ENCODE measurements around the gene EFNB1. TPM values are rescaled to one million over a fixed set of nuclear protein-coding genes. Genes with fewer than 3 reads are reported as not detected.

Gene EFNB1
- total RNA-seq, 1 donor from 2014 or later: 43.0 TPM

- TF ChIP-seq, protein P1, sequence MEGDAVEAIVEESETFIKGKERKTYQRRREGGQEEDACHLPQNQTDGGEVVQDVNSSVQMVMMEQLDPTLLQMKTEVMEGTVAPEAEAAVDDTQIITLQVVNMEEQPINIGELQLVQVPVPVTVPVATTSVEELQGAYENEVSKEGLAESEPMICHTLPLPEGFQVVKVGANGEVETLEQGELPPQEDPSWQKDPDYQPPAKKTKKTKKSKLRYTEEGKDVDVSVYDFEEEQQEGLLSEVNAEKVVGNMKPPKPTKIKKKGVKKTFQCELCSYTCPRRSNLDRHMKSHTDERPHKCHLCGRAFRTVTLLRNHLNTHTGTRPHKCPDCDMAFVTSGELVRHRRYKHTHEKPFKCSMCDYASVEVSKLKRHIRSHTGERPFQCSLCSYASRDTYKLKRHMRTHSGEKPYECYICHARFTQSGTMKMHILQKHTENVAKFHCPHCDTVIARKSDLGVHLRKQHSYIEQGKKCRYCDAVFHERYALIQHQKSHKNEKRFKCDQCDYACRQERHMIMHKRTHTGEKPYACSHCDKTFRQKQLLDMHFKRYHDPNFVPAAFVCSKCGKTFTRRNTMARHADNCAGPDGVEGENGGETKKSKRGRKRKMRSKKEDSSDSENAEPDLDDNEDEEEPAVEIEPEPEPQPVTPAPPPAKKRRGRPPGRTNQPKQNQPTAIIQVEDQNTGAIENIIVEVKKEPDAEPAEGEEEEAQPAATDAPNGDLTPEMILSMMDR (IDR thresholded peaks at IDR 0.05): no peak
- TF ChIP-seq POLR2AphosphoS5 (IDR thresholded peaks at IDR 0.05; ENCODE audit: insufficient read depth in 1 of 2, low read depth in 1 of 2) (no peak), POLR2A (IDR thresholded peaks at IDR 0.05) (no peak)
- H3K4me1 ChIP-seq: no peaks in the 10 kb centered on the region
- no peaks in the 10 kb centered on the region for H3K27me3 ChIP-seq
- no peak overlapping the region for H3K27ac ChIP-seq
- H3K4me3 ChIP-seq: no peak overlapping the region
- no peaks in the 10 kb centered on the region for H3K36me3 ChIP-seq
- intact Hi-C loops (cut with DNase I): no loop called here
- no peaks in the 10 kb centered on the region for H3K9me3 ChIP-seq
- no peak for DNase-seq (ENCODE audit: extremely low spot score in 2 of 2)
Measured at GRCh38 chrX:68880846-68881552, 52.2 kb downstream of the EFNB1 start.

GRCh38 chrX:68881911-68882310 lies 53.1 kb downstream of the EFNB1 start:
- no peaks in the 10 kb centered on the region for H3K27me3 ChIP-seq
- H3K27ac ChIP-seq: no peak overlapping the region
- DNase-seq (ENCODE audit: extremely low spot score in 2 of 2): no peak
- H3K36me3 ChIP-seq: no peaks in the 10 kb centered on the region
- H3K4me1 ChIP-seq: no peaks in the 10 kb centered on the region
- intact Hi-C loops (cut with DNase I): no loop called here
- no peaks in the 10 kb centered on the region for H3K9me3 ChIP-seq
- TF ChIP-seq, protein P1 (IDR thresholded peaks at IDR 0.05): no peak
- TF ChIP-seq POLR2AphosphoS5 (IDR thresholded peaks at IDR 0.05; ENCODE audit: insufficient read depth in 1 of 2, low read depth in 1 of 2) (no peak), POLR2A (IDR thresholded peaks at IDR 0.05) (no peak)
- H3K4me3 ChIP-seq: no peak overlapping the region

GRCh38 chrX:68883800-68884199 lies 55.0 kb downstream of the EFNB1 start:
- Histone ChIP-seq H3K9me3 (no peaks in the 10 kb centered on the region), H3K4me3 (no peak overlapping the region), H3K4me1 (no peaks in the 10 kb centered on the region), H3K36me3 (no peaks in the 10 kb centered on the region), H3K27me3 (no peaks in the 10 kb centered on the region), H3K27ac (no peak overlapping the region)
- no peak for DNase-seq (ENCODE audit: extremely low spot score in 2 of 2)
- TF ChIP-seq POLR2AphosphoS5 (IDR thresholded peaks at IDR 0.05; ENCODE audit: insufficient read depth in 1 of 2, low read depth in 1 of 2) (no peak), POLR2A (IDR thresholded peaks at IDR 0.05) (no peak)
- TF ChIP-seq, protein P1 (IDR thresholded peaks at IDR 0.05): no peak
- intact Hi-C loops (cut with DNase I): no loop called here

DNA sequence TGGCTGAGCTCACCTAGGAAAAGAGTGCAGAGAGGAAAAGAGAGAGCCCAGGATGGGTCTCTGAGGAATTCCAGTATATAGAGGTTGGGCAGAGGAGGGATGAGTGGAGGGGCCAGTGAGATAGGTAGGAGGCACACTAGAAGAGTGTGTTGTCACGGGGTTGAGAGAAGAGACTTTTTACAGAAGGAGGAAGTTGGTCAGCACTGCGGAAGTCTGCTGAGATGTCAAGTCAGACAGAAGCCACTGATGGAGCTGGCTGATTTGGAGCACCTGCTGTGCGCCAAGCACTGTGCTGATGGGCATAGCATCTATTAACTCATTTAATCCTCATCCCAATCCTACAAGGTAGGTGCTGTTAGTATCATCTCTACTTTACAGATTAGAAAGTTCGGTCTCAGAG lies 60.4 kb downstream of the EFNB1 start:
- TF ChIP-seq POLR2AphosphoS5 (IDR thresholded peaks at IDR 0.05; ENCODE audit: insufficient read depth in 1 of 2, low read depth in 1 of 2): no peak
- TF ChIP-seq, protein P1 (IDR thresholded peaks at IDR 0.05): no peak
- no peak for TF ChIP-seq POLR2A (IDR thresholded peaks at IDR 0.05)
- H3K36me3 ChIP-seq: no peaks in the 10 kb centered on the region
- H3K9me3 ChIP-seq: no peaks in the 10 kb centered on the region
- H3K4me3 ChIP-seq: no peak overlapping the region
- DNase-seq (ENCODE audit: extremely low spot score in 2 of 2): no peak
- peaks cover 6% of the 10 kb centered on the region for H3K4me1 ChIP-seq
- no peaks in the 10 kb centered on the region for H3K27me3 ChIP-seq
- intact Hi-C loops (cut with DNase I): no loop called here
- no peak overlapping the region for H3K27ac ChIP-seq

Other genes starting within 250 kb of the EFNB1 start
- 14.0 TPM for gene STARD8, start 181.4 kb upstream of the EFNB1 start, total RNA-seq